22Rv1 (cell line): ENCODE results near the gene NRN1.

Experiments used
- ZFX ChIP-seq: fragments of 450-650 bp; IDR thresholded peaks from 2 replicates; pipeline ENCODE4 v1.6.1; 2017; ENCODE audit warnings: antibody characterized with exemption, borderline replicate concordance
- TF ChIP-seq, protein P1 (sequence below): fragments of 450-650 bp; IDR thresholded peaks from 2 replicates; pipeline ENCODE4 v1.5.1; 2017; ENCODE audit warnings: mild to moderate bottlenecking

GRCh38 chr6:5979650-5980420 is 26.9 kb downstream of the NRN1 start:
- TF ChIP-seq, protein P1, sequence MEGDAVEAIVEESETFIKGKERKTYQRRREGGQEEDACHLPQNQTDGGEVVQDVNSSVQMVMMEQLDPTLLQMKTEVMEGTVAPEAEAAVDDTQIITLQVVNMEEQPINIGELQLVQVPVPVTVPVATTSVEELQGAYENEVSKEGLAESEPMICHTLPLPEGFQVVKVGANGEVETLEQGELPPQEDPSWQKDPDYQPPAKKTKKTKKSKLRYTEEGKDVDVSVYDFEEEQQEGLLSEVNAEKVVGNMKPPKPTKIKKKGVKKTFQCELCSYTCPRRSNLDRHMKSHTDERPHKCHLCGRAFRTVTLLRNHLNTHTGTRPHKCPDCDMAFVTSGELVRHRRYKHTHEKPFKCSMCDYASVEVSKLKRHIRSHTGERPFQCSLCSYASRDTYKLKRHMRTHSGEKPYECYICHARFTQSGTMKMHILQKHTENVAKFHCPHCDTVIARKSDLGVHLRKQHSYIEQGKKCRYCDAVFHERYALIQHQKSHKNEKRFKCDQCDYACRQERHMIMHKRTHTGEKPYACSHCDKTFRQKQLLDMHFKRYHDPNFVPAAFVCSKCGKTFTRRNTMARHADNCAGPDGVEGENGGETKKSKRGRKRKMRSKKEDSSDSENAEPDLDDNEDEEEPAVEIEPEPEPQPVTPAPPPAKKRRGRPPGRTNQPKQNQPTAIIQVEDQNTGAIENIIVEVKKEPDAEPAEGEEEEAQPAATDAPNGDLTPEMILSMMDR, result no peak
- TF ChIP-seq ZFX, result no peak
